K562 (cell line): ENCODE measurements around the gene WDR90. TPM values are rescaled to one million over a fixed set of nuclear protein-coding genes. Genes with fewer than 3 reads are reported as not detected.

ENCODE experiments used
- FOXM1 ChIP-seq, 2 experiments: fragments of 450-650 bp in 1 of 2; sonication (generic) in 1 of 2; formaldehyde crosslinking in 1 of 2; IDR thresholded peaks; 2 replicates each; pipeline versions ENCODE4 v1.6.1 to v1.9.0; 2017 to 2022; ENCODE audit warnings: low read depth in 2 of 2, mild to moderate bottlenecking in 2 of 2, missing genetic modification reagents in 1 of 2, moderate library complexity in 1 of 2
- JUNB ChIP-seq: fragments of 450-650 bp; formaldehyde crosslinking; conservative IDR thresholded peaks from 2 replicates; pipeline ENCODE4 v1.4.0; 2020; ENCODE audit warnings: mild to moderate bottlenecking
- MIER1 ChIP-seq: fragments of 450-650 bp; IDR thresholded peaks from 2 replicates; pipeline ENCODE4 v1.6.1; 2016; ENCODE audit warnings: antibody characterized with exemption, mild to moderate bottlenecking, low read depth
- MTA1 ChIP-seq: fragments of 450-650 bp; IDR thresholded peaks from 2 replicates; pipeline ENCODE4 v1.6.1; 2017; ENCODE audit warnings: borderline replicate concordance
- MYNN ChIP-seq, 2 experiments: sonication (generic); formaldehyde crosslinking in 1 of 2; IDR thresholded peaks; 2 replicates each; pipeline versions ENCODE4 v1.5.0 to v1.6.1; 2016 to 2020; ENCODE audit warnings: antibody characterized with exemption in 1 of 2, missing genetic modification reagents in 1 of 2
- NONO ChIP-seq, 2 experiments: fragments of 200-400 bp in 1 of 2; fragments of 450-650 bp in 1 of 2; formaldehyde crosslinking in 1 of 2; IDR thresholded peaks; 2 replicates each; pipeline ENCODE4 v1.6.1; 2017; ENCODE audit warnings: low read depth in 2 of 2, mild to moderate bottlenecking in 2 of 2, moderate library complexity in 2 of 2, low read length in 1 of 2
- RBFOX2 ChIP-seq: fragments of 200-400 bp; formaldehyde crosslinking; IDR thresholded peaks from 2 replicates; pipeline ENCODE4 v1.6.1; 2017; ENCODE audit warnings: low read depth, mild to moderate bottlenecking, low read length, moderate library complexity
- RBM14 ChIP-seq: fragments of 200-400 bp; formaldehyde crosslinking; IDR thresholded peaks from 2 replicates; pipeline ENCODE4 v1.6.1; 2018; ENCODE audit warnings: low read depth, mild to moderate bottlenecking, low read length, moderate library complexity, borderline replicate concordance; ENCODE audit not compliant: insufficient read depth
- SREBF1 ChIP-seq: fragments of 150-350 bp; IDR thresholded peaks from 2 replicates; pipeline ENCODE4 v1.6.1; 2014; ENCODE audit warnings: antibody characterized with exemption, low read depth, low read length, borderline replicate concordance
- SREBF2 ChIP-seq: sonication (generic); formaldehyde crosslinking; IDR thresholded peaks from 2 replicates; pipeline ENCODE4 v1.4.0; 2020; ENCODE audit warnings: mild to moderate bottlenecking, missing genetic modification reagents
- ZKSCAN1 ChIP-seq: fragments of 150-350 bp; IDR thresholded peaks from 2 replicates; pipeline ENCODE4 v1.6.1; 2016; ENCODE audit warnings: low read depth, low read length
- ZNF146 ChIP-seq: IDR thresholded peaks from one replicate; pipeline ENCODE4 v1.6.1; 2018; ENCODE audit warnings: missing compliant biosample characterization; ENCODE audit not compliant: unreplicated experiment
- ZNF583 ChIP-seq: fragments of 250-450 bp; sonication (Bioruptor Pico); IDR thresholded peaks from 2 replicates; pipeline ENCODE4 v1.4.0; 2020
- ZNF707 ChIP-seq: fragments of 250-450 bp; sonication (Bioruptor Pico); conservative IDR thresholded peaks from 2 replicates; pipeline ENCODE4 v1.8.0; 2022; ENCODE audit warnings: inconsistent platforms, mild to moderate bottlenecking, moderate library complexity
- polyA plus RNA-seq, 8 experiments: library from polyadenylated mRNA; depleted of rRNA in 4 of 8; stranded (reverse) in 5 of 8; unstranded in 3 of 8; fragments of >200 nt; fragmentation: Nextera tagmentation in 2 of 8; fragmentation: Illumina TruSeq in 1 of 8; extraction: Ambion mirVana in 2 of 8; extraction: Trizol in 1 of 8; gene quantifications; 2 replicates each; pipeline versions ENCODE4 v1.2.1 to v1.2.3, GENCODE V29; 2011 to 2014; ENCODE audit warnings: inconsistent platforms in 1 of 8, missing spikeins in 1 of 8
- total RNA-seq, 7 experiments: library from RNA; depleted of rRNA in 6 of 7; stranded (reverse); fragments of >200 nt in 6 of 7; fragmentation: Illumina TruSeq in 2 of 7; extraction: Trizol in 2 of 7; gene quantifications; 2 replicates each; pipeline versions ENCODE4 v1.2.1 to v1.2.3, GENCODE V29; 2011 to 2021; ENCODE audit warnings: low replicate concordance in 1 of 7
- TF ChIP-seq, protein P1 (sequence below): sonication (generic); formaldehyde crosslinking; IDR thresholded peaks from 2 replicates; pipeline ENCODE4 v1.8.0; 2023; ENCODE audit warnings: missing genetic modification reagents, mild to moderate bottlenecking, borderline replicate concordance
- TF ChIP-seq, protein P2 (sequence below): fragments of 250-450 bp; sonication (Bioruptor Pico); IDR thresholded peaks from 2 replicates; pipeline ENCODE4 v1.5.0; 2021
- TF ChIP-seq, protein P3 (sequence below), 2 experiments: fragments of 450-650 bp in 1 of 2; sonication (generic) in 1 of 2; formaldehyde crosslinking in 1 of 2; IDR thresholded peaks in 1 of 2; conservative IDR thresholded peaks in 1 of 2; 2 replicates each; pipeline versions ENCODE4 v1.6.1 to v1.8.1; 2016 to 2023; ENCODE audit warnings: mild to moderate bottlenecking in 2 of 2, moderate library complexity in 2 of 2, inconsistent platforms in 1 of 2, missing genetic modification reagents in 1 of 2
- TF ChIP-seq, protein P4 (sequence below): sonication (generic); formaldehyde crosslinking; IDR thresholded peaks from 2 replicates; pipeline ENCODE4 v1.9.0; 2022; ENCODE audit warnings: mild to moderate bottlenecking, missing genetic modification reagents

The WDR90 gene
- total and polyA plus RNA-seq, 9 of the 15 experiments (the other 6 are each of a cell fraction or from before 2014, with no cell fraction given) = 0.44 to 12.6 (median 3.3) TPM

GRCh38 chr16:684071-684794 is 35.1 kb downstream of the WDR90 start, which contains the start of gene JMJD8 (continued):
- no peak for TF ChIP-seq RBM14
- TF ChIP-seq ZNF583 (CRISPR knock-in tag) = no peak
- TF ChIP-seq ZNF146 (CRISPR knock-in tag) = no peak
- peak; percentile 70 to 86; a peak in 3 of 4 replicates for TF ChIP-seq NONO (IDR thresholded peaks at IDR 0.05; ENCODE audit: low read depth in 2 of 2, low read length in 1 of 2)
- peak; percentile 36; the same call in 1 of the 2 replicates for TF ChIP-seq MYNN (IDR thresholded peaks at IDR 0.05)
- no peak for TF ChIP-seq MYNN (CRISPR knock-in tag; IDR thresholded peaks at IDR 0.05)
- no peak for TF ChIP-seq JUNB (CRISPR knock-in tag)
- no peak for TF ChIP-seq FOXM1 (IDR thresholded peaks at IDR 0.05; ENCODE audit: low read depth)
- no peak; the same call in 1 of the 2 replicates for TF ChIP-seq FOXM1 (CRISPR knock-in tag; IDR thresholded peaks at IDR 0.05; ENCODE audit: low read depth)
- no peak for TF ChIP-seq SREBF1
- TF ChIP-seq ZKSCAN1 = no peak; the same call in 1 of the 2 replicates
- TF ChIP-seq MIER1 = no peak
- TF ChIP-seq, protein P1, sequence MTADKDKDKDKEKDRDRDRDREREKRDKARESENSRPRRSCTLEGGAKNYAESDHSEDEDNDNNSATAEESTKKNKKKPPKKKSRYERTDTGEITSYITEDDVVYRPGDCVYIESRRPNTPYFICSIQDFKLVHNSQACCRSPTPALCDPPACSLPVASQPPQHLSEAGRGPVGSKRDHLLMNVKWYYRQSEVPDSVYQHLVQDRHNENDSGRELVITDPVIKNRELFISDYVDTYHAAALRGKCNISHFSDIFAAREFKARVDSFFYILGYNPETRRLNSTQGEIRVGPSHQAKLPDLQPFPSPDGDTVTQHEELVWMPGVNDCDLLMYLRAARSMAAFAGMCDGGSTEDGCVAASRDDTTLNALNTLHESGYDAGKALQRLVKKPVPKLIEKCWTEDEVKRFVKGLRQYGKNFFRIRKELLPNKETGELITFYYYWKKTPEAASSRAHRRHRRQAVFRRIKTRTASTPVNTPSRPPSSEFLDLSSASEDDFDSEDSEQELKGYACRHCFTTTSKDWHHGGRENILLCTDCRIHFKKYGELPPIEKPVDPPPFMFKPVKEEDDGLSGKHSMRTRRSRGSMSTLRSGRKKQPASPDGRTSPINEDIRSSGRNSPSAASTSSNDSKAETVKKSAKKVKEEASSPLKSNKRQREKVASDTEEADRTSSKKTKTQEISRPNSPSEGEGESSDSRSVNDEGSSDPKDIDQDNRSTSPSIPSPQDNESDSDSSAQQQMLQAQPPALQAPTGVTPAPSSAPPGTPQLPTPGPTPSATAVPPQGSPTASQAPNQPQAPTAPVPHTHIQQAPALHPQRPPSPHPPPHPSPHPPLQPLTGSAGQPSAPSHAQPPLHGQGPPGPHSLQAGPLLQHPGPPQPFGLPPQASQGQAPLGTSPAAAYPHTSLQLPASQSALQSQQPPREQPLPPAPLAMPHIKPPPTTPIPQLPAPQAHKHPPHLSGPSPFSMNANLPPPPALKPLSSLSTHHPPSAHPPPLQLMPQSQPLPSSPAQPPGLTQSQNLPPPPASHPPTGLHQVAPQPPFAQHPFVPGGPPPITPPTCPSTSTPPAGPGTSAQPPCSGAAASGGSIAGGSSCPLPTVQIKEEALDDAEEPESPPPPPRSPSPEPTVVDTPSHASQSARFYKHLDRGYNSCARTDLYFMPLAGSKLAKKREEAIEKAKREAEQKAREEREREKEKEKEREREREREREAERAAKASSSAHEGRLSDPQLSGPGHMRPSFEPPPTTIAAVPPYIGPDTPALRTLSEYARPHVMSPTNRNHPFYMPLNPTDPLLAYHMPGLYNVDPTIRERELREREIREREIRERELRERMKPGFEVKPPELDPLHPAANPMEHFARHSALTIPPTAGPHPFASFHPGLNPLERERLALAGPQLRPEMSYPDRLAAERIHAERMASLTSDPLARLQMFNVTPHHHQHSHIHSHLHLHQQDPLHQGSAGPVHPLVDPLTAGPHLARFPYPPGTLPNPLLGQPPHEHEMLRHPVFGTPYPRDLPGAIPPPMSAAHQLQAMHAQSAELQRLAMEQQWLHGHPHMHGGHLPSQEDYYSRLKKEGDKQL (CRISPR knock-in tag) = no peak
- no peak for TF ChIP-seq MTA1
- TF ChIP-seq, protein P2, sequence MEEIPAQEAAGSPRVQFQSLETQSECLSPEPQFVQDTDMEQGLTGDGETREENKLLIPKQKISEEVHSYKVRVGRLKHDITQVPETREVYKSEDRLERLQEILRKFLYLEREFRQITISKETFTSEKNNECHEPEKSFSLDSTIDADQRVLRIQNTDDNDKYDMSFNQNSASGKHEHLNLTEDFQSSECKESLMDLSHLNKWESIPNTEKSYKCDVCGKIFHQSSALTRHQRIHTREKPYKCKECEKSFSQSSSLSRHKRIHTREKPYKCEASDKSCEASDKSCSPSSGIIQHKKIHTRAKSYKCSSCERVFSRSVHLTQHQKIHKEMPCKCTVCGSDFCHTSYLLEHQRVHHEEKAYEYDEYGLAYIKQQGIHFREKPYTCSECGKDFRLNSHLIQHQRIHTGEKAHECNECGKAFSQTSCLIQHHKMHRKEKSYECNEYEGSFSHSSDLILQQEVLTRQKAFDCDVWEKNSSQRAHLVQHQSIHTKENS = no peak
- TF ChIP-seq, protein P3, sequence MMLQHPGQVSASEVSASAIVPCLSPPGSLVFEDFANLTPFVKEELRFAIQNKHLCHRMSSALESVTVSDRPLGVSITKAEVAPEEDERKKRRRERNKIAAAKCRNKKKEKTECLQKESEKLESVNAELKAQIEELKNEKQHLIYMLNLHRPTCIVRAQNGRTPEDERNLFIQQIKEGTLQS (IDR thresholded peaks at IDR 0.05) = no peak
- TF ChIP-seq, protein P3 (CRISPR knock-in tag; conservative IDR thresholded peaks at IDR 0.05) = no peak
- TF ChIP-seq, protein P4, sequence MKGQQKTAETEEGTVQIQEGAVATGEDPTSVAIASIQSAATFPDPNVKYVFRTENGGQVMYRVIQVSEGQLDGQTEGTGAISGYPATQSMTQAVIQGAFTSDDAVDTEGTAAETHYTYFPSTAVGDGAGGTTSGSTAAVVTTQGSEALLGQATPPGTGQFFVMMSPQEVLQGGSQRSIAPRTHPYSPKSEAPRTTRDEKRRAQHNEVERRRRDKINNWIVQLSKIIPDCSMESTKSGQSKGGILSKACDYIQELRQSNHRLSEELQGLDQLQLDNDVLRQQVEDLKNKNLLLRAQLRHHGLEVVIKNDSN (CRISPR knock-in tag) = no peak
- no peak for TF ChIP-seq SREBF2 (CRISPR knock-in tag)
- TF ChIP-seq RBFOX2 = peak; percentile 83
- no peak for TF ChIP-seq ZNF707 (CRISPR knock-in tag)
